ENCODE data around the gene STIM2.

The STIM2 gene

DNA sequence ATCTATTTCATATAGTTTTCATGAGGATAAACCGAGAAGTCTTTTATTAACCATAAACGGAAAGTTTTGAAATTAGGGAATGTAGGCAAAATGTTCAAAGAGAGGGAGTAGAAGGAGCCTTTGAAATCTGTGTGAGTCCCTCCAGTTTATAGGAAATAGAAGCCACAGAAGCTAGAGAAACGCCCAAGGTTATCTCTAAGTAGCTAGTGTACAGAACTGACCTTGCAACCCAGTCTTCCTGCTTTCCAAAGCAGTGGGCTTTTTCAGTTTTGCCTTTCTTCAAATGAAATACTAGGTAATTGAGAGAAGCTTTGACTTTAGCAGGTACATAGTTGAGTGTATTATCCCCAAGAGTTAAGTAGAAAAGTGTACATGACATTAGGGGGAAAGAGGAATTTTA, 39.4 kb downstream of the STIM2 start:
- H3K4me3 ChIP-seq (ENCODE audit: low read depth in 1 of 2, low read length in 2 of 2): no peak overlapping the region
- peaks cover 59% of the 10 kb centered on the region for H3K79me2 ChIP-seq (ENCODE audit: insufficient read depth, low read length)
- no peaks in the 10 kb centered on the region for H3K9me3 ChIP-seq (ENCODE audit: insufficient read depth, low read length, severe bottlenecking)
- TF ChIP-seq EZH2 (IDR thresholded peaks at IDR 0.05; ENCODE audit: borderline replicate concordance, low read depth, low read length, severe bottlenecking): no peak
- TF ChIP-seq, protein P1, sequence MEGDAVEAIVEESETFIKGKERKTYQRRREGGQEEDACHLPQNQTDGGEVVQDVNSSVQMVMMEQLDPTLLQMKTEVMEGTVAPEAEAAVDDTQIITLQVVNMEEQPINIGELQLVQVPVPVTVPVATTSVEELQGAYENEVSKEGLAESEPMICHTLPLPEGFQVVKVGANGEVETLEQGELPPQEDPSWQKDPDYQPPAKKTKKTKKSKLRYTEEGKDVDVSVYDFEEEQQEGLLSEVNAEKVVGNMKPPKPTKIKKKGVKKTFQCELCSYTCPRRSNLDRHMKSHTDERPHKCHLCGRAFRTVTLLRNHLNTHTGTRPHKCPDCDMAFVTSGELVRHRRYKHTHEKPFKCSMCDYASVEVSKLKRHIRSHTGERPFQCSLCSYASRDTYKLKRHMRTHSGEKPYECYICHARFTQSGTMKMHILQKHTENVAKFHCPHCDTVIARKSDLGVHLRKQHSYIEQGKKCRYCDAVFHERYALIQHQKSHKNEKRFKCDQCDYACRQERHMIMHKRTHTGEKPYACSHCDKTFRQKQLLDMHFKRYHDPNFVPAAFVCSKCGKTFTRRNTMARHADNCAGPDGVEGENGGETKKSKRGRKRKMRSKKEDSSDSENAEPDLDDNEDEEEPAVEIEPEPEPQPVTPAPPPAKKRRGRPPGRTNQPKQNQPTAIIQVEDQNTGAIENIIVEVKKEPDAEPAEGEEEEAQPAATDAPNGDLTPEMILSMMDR (IDR thresholded peaks at IDR 0.05; ENCODE audit: borderline replicate concordance, extremely low read depth, low read length, poor library complexity, severe bottlenecking): no peak
- 0 out of 2 replicates have a peak, but pooled peaks cover 4% of the 10 kb centered on the region for H3K4me1 ChIP-seq (ENCODE audit: insufficient read depth, low read length)
- no peak overlapping the region for H3K9ac ChIP-seq (ENCODE audit: low read depth, low read length)
- H3K36me3 ChIP-seq (ENCODE audit: insufficient read depth, low read length): no peaks in the 10 kb centered on the region
- ATAC-seq (ENCODE audit: insufficient read depth, low read depth) (peak; percentile 59; the same call in 1 of the 3 replicates), DNase-seq (no peak)
- no peaks in the 10 kb centered on the region for H3K27me3 ChIP-seq (ENCODE audit: insufficient read depth, low read length, poor library complexity)
- H4K20me1 ChIP-seq (ENCODE audit: insufficient read depth, low read length): peaks cover 16% of the 10 kb centered on the region; the same call in 1 of the 2 replicates
- no peak overlapping the region for H3K4me2 ChIP-seq (ENCODE audit: insufficient read depth, low read length)
- no peak overlapping the region for H2AFZ ChIP-seq (ENCODE audit: low read depth, low read length)
- no peak overlapping the region for H3K27ac ChIP-seq (ENCODE audit: low read length)

DNA sequence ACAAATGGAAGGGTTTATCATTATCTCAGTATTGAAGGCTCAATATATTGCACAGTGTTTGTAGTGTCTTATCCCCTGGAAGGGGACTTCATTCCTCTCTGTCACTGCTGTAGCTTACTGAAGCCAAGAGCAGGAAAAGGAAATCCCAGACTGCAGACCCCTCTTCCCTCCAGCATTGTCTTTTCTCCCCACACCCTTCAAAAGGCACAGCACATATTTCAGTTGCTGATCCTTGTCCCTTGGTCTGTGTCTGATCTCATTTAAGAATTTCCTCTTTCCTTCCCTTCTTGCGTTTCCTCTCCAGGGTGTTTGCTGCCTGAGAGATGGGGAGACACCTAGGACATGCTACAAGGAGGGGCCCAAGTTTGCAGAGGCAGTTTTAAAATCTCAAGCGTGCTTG, 40.1 kb downstream of the STIM2 start:
- ATAC-seq (ENCODE audit: insufficient read depth, low read depth): no peak; the same call in 2 of the 3 replicates
- no peak overlapping the region for H3K4me2 ChIP-seq (ENCODE audit: insufficient read depth, low read length)
- 0 out of 2 replicates have a peak, but pooled peaks cover 4% of the 10 kb centered on the region for H3K4me1 ChIP-seq (ENCODE audit: insufficient read depth, low read length)
- peaks cover 59% of the 10 kb centered on the region for H3K79me2 ChIP-seq (ENCODE audit: insufficient read depth, low read length)
- DNase-seq: no peak
- no peaks in the 10 kb centered on the region for H3K27me3 ChIP-seq (ENCODE audit: insufficient read depth, low read length, poor library complexity)
- H3K4me3 ChIP-seq (ENCODE audit: low read depth in 1 of 2, low read length in 2 of 2): no peak overlapping the region
- no peak overlapping the region for H3K9ac ChIP-seq (ENCODE audit: low read depth, low read length)
- H3K27ac ChIP-seq (ENCODE audit: low read length): 0 out of 2 replicates have a peak overlapping the region, but pooled peaks have one; percentile 43
- H4K20me1 ChIP-seq (ENCODE audit: insufficient read depth, low read length): peaks cover 18% of the 10 kb centered on the region; the same call in 1 of the 2 replicates
- TF ChIP-seq, protein P1 (IDR thresholded peaks at IDR 0.05; ENCODE audit: borderline replicate concordance, extremely low read depth, low read length, poor library complexity, severe bottlenecking): no peak
- no peak for TF ChIP-seq EZH2 (IDR thresholded peaks at IDR 0.05; ENCODE audit: borderline replicate concordance, low read depth, low read length, severe bottlenecking)
- H2AFZ ChIP-seq (ENCODE audit: low read depth, low read length): no peak overlapping the region
- H3K9me3 ChIP-seq (ENCODE audit: insufficient read depth, low read length, severe bottlenecking): no peaks in the 10 kb centered on the region
- no peaks in the 10 kb centered on the region for H3K36me3 ChIP-seq (ENCODE audit: insufficient read depth, low read length)

DNA sequence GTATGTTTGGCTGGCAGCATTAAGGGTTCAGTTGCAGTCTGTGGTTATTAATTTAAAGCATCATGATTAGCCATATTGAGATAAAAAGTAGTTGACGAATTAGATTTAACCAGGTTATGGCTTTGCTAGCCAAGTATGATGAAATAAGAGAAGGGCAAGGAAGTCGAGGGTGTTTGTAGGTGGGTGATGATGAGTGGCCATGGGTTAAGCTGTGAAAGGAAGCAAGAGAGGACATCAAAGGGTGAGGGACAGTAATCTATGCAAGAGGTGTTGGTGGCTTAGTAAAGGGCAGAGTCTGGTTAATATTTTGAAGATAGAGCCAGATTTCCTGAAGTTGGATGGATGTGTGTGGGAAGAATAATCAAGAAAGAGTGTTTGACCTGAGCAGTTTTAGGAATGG, 44.5 kb downstream of the STIM2 start:
- no peaks in the 10 kb centered on the region for H3K36me3 ChIP-seq (ENCODE audit: insufficient read depth, low read length)
- no peaks in the 10 kb centered on the region for H3K4me1 ChIP-seq (ENCODE audit: insufficient read depth, low read length)
- no peaks in the 10 kb centered on the region for H3K9me3 ChIP-seq (ENCODE audit: insufficient read depth, low read length, severe bottlenecking)
- H3K79me2 ChIP-seq (ENCODE audit: insufficient read depth, low read length): peaks cover 54% of the 10 kb centered on the region
- no peak overlapping the region for H3K4me3 ChIP-seq (ENCODE audit: low read depth in 1 of 2, low read length in 2 of 2)
- DNase-seq (no peak), ATAC-seq (ENCODE audit: insufficient read depth, low read depth) (peak; percentile 35; the same call in 1 of the 3 replicates)
- no peak overlapping the region for H2AFZ ChIP-seq (ENCODE audit: low read depth, low read length)
- H3K27ac ChIP-seq (ENCODE audit: low read length): no peak overlapping the region
- H3K27me3 ChIP-seq (ENCODE audit: insufficient read depth, low read length, poor library complexity): no peaks in the 10 kb centered on the region
- no peak overlapping the region for H3K9ac ChIP-seq (ENCODE audit: low read depth, low read length)
- peaks cover 11% of the 10 kb centered on the region; the same call in 1 of the 2 replicates for H4K20me1 ChIP-seq (ENCODE audit: insufficient read depth, low read length)
- no peak overlapping the region for H3K4me2 ChIP-seq (ENCODE audit: insufficient read depth, low read length)
- no peak for TF ChIP-seq EZH2 (IDR thresholded peaks at IDR 0.05; ENCODE audit: borderline replicate concordance, low read depth, low read length, severe bottlenecking)
- TF ChIP-seq, protein P1 (IDR thresholded peaks at IDR 0.05; ENCODE audit: borderline replicate concordance, extremely low read depth, low read length, poor library complexity, severe bottlenecking): no peak

All from DND-41 (cell line).